ENCODE measurements around the gene FCAMR.

The FCAMR gene

DNA sequence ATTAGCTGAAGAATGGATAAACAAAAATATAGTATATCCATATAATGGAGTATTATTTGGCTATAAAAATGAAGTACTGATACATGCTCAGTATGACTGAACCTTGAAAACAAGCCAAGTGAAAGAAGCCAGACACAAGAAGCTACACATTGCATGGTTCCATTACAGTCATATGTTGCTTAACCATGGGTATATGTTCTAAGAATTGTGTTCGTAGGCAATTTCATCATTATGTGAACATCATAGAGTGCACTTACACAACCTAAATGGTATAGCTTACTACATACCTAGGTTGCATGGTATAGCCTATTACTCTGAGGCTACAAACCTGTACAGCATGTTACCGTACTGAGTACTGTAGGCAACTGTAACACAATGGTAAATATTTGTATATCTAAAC is 28.6 kb upstream of the FCAMR start:
- DNase-seq (ENCODE audit: low read depth): no peak

DNA sequence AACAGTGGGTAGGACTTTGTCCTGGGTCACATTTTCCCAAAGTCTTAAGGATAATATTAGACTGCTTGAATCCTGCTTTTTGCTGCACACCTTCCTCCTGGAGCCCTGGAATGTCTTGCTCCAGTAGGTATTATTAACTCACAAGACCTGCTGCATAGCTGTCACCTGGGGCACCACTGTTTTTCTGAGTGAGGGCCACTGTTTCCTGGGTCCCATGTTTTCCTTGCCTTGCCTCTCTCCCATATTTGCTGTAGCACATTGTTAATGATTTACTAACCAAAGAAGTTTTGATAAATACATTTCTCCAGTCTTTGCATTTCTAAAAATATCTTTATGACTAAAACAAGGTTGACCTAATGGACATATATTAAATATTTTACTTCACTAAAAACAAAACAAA is 22.5 kb upstream of the FCAMR start:
- no peak for DNase-seq (ENCODE audit: low read depth)

DNA sequence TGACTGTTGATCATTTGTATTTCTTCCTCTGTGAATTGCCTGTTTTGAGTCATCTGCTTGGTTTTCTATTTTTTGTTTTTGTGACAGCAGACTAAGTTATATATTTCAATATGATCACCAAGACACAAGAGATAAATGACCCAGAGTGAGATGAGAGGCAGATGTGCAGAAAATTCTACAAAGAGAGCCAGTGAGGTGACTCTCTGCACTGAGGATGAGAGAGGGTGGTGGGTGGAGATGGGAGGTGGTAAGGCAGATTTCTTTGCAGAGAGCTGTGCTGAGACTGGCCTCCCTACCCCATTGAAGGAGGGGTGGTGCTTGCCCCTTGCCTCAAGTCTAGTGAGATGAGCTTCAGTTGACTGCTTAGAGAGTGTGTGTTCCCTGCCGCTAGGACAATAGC is 17.6 kb upstream of the FCAMR start:
- no peak for DNase-seq (ENCODE audit: low read depth)

DNA sequence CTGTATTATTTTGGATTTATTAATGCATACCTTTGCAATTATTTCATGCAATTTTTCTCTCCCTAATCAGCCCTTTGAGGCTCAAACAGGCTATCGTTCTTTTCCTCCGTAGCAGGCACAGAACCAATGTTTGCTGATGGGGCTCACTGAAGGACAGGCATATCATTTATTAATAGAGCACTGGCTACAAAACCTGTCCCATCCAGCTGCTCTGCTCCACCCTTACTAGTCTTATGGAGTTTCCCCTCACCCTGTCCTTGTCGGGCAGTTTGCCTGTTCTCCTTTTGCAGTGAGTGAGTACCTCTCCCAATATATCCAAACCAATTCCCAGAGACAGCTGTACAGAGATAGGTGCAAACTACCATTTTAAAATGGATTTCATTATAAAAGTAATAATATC is 16.6 kb upstream of the FCAMR start:
- no peak for DNase-seq (ENCODE audit: low read depth)

DNA sequence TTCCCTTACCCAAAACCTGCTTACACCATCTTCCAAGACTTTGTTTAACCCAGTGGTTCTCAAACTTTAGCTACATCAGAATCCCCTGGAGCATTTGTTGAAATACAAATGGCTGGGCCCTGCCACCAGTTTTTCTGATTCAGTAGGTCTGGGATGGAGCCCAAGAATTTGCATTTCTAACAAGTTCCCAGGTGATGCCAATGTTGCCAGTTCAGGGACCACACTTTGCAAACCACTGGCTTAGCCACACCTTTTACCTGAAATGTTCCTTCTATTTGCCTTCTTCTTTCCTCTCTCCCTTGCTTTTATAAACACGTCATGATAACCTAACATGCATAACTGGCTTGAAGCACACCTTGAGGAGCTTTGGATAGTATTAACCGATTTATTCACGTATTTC is 16.1 kb upstream of the FCAMR start:
- no peak for DNase-seq (ENCODE audit: low read depth)

DNA sequence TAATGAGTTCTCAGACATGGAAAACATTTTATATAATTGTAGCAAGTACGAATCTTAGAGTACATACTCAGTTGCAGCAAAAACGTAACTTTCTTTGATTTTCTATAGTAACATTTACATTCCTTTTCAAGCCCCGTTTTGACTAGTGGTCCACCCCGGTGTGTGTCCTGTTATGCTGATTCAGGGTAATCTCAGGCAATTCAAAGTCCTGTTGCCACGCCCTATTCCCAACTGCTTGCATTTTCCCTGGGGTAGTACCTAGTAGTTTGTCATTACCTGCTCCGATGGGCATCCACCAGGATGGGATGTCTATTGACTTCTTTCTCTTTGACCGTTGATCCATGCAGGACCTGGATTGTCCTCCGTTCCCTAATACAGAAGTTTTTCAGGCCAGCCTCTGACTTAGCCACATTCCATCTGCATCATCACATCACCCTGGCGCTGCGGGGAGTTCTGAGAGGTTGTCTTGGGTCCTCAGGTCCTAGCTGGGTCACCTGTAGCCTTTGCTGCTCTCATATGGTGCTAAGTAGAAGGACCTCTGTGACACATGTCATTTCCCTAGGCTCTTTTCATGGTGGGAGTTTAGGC is 15.0 kb upstream of the FCAMR start:
- DNase-seq (ENCODE audit: low read depth): no peak

DNA sequence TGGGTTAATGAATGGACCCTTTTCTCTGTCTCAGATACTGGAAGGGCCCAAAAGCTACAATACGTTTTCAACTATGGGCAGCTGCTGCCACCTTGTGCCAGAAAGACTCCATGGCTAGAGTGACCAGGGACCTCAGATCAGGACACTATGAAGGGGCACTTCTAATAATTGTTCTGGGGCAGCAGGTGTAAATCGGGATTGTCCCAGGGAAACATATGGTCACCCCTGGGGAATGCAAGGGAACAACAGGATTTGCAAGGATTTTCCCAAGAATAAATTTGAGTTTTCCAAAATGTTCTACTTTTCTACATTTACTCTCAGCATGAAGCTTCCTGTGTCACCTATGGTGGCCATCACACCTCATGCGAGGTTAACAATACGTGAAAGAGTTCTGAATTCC is 12.0 kb upstream of the FCAMR start:
- DNase-seq (ENCODE audit: low read depth): peak; percentile 31

DNA sequence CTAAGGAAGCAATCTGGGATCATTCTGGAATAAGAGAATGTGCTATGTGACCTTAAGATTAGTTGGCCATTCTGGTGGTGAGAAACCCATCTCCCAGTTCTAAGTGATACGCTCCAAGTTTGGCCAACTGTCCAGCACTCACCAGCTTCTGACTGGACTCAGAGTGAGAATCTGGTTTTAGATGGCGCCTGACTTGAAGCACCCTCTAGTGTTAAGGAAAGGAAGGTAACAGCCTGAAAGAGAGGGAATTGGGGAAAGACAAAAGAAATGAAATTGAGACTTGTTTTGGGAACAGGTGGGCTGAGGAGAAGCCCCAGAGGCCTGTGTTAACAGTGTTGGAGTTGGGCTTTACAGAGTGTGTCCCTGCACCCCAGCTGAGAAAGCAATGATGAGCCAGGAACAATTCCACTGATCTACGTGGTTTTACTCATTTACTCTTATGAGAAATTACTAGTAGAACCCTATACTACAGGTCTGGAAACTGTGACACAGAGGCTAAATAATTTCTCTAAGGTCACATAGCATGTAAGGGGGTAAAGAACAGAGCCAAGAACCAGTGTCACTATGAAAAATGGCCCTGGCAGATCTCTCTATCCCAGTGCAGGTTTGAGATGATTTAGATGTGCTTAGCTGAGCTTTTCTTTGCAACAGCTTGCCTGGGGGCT is 9.3 kb upstream of the FCAMR start:
- no peak for DNase-seq (ENCODE audit: low read depth)

DNA sequence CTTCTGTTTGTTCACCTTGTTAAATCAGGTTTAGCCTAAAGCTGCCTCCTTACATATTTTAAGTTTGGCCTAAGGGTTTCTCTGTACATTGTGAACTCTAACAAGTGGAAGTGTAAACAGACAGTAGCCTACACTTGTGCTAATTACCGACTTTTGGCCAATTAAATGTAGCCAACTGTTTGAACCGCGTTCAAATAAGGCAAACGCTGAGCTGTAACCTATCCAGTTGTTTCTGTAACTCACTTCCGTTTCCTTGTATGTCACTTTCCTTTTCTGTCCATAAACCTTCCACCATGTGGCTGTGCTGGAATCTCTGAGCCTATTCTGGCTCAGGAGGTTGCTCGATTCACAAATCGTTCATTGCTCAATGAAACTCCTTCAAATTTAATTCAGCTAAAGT is 8.0 kb upstream of the FCAMR start:
- no peak for DNase-seq (ENCODE audit: low read depth)

DNA sequence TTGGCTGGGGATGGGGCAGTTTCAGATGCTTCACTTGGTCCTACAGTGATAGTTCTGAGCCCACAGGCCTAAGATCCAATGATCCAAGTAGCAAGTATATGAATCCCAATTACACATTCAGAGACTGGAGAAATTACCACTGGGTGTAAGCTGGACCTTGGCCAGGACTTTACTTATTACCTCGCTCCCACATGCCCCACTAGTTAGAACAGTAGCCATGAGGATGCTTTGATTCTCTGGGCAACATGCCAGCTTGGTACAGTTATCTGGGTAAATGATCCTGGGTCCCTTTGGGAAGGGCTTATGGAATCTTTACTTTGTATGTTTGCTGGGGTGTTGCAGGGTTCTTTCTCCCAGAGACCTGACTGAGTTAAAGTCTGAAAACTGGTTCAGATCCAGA is 5.0 kb upstream of the FCAMR start:
- DNase-seq (ENCODE audit: low read depth): no peak

DNA sequence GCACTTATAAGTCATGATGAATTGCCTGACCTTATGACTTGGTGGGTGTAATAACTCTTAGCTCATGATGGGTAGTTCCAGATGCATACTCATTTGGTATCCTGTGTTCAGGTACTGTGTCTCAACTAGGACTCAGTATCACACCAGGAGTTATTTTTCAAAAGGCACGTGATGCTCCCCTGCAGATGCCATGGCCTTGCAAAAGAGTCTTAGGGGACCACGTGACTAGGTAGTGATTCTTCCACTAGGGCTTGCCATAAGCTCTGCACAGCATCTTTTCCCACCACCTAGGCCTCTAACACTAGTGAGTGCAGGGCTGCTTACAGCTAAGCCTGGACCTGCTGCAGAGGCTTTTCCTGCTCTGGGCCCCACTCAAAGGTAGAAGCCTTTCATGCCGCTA is 3.9 kb upstream of the FCAMR start:
- DNase-seq (ENCODE audit: low read depth): no peak

DNA sequence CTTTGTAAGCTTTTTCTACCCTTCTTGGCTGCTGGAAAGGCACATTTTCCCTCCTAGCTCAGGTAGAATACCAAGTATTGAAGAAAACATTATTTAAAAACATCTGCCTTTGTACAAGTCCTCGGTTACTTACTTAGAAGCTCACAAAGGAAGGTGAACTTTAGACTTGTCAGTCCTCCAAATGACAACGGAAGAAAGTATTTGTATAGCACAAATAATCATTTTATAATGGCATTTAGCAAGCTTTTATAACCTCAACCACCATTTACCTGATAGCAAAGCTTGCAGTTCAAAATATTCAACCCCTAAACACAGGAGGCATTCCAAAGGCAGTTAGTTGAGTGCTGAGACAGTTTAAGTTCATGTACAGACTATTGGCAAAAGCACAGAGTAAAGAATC is 2.5 kb upstream of the FCAMR start:
- no peak for DNase-seq (ENCODE audit: low read depth)

DNA sequence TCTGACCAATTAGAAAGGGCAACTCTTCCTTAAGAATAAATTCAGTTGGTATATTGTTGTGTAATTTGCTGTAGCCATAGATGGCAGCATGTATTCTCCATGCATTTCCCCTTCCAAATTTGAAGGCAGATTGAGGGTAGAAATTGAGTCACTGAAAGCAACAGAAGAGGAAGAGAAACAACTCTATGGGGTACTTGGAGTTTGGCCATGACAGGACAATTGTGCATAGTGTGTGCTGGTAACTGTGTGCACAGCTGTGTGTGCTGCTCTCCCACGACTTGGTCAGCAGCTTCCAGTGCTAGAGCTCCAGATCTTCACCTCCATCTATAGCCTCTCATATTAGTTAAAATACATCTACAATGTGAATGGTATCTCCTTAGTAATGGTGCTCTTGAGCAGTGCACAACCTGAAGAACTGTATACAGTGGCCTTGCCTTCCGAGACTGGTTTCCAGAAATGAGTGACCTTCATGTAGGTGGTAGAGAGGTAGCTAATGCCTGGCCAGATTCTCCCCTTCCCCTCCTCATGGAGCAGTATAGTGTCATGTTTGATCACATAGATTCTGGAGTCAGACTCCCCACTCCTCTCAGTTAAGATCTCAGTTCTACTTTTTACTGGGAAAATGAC is 882 bp upstream of the FCAMR start:
- no peak for DNase-seq (ENCODE audit: low read depth)

DNA sequence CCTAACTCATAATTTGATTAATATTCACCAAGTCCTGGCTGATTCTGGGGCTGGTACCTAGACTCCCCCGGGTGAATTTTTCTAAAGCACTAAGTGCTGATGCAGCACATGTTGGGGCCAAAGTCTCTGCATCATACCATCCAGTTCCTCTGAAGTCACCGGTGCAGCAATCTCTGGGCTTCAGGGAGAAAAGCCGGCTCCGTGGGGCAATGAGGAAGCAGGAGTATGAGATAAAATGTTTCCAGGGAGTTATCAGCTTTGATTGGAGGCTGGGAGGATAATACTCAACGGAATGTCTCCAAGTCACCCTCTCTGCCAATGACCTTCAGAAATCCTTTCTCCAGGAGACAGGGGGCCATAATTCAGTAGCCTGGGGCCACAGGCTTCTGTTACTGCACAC is 1.2 kb downstream of the FCAMR start:
- DNase-seq (ENCODE audit: low read depth): no peak

DNA sequence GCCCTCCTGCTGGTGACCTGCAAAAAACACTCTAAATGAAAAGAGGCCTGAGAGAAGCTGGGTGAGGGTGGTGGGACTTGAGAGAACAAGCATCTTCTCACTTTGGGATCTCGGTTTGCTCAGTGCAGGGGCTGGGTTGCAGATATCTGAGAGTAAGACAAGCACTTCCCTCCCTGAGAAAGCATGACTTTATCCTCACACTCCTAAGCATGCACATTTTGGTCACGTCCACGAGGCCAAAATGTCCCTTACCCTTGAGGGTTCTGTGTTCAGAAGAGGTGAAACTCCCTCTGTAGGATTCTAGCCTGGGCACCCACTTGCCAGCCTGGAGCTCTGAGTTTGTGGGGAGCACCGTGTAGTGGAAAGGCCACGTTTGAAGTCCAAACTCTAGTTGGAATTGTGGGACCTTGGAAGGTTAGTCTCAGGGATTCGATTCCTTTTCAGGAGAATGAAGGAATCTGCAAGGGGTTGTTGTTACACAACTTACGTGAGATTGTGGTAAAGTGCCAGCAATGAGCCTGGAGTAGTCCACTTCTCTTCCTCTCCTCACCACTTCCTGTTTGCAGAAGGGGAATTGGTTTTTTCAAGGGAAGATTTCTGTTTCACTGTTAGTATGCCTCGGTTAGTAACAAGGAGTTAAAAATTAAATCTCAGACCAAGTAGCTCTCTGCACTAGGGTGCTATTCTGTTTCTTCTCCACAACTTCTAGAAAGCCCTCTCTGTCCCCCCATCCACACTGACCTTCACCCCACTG is 3.0 kb downstream of the FCAMR start:
- no peak for DNase-seq (ENCODE audit: low read depth)

DNA sequence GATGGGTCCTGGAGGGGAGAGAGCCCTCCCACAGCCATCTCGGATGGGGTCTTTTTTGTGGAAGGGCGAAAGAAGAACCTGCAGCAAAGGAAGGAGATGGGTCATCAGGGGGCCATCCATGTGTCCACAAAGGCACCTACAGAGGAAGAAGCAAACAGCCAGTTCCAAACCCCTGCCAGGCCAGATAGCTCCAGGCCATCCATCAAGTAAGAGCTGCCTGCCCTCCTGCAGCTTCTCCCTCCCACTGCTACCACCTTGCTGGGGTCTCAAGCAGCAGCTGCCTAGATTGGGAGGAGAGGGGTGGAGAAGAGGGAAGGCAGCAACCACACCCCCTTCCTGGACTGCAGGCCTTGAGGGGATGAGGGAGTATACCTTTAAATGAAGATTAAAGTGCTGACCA is 4.5 kb downstream of the FCAMR start:
- DNase-seq (ENCODE audit: low read depth): no peak

DNA sequence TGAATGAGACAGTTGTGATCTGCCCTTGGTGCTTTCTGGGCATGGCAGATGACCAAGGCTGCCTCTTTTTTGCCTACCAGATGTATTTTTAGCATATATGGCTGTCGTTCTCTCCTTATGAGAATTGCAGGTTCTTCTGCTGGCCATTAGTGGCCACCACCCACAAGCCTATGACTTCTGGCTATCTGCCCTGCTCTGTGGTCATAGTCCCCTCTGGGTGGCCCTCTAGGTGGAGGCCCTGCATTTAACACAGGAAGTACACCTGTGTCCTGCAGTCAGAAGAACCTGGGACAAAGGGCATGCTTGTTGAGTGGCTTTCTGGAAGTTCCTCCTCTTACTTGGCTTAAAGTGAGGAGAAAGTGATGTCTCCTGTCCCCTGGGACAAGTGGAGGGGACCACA is 6.5 kb downstream of the FCAMR start:
- no peak for DNase-seq (ENCODE audit: low read depth)

DNA sequence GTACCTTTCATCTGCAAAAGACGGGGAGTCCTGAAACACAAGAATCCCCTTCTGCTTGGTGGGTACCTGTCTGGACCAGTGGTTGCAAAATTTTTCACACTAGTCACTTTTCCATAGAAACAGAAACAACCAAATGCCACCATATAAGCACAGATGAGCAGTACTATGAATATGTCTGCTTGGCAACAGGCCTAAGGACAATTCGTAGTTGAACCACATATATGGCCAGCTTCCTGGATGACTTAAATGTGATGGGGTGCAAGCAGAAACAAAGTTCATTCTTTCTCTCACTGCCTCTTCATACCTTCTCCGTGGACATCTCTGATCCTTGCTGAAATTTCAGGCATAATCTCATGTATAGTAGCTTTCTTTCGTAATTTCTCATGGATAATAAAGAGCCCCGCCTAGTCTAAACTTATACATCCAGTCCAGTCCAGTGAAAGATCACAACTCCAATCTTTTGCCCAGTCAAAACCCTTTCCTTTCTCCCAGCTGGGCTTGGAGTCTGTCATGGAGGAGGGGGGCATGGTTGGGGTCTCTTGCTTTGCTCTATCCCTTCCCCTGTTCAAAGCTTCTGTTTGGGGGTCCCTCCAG is 7.0 kb downstream of the FCAMR start:
- DNase-seq (ENCODE audit: low read depth): no peak

DNA sequence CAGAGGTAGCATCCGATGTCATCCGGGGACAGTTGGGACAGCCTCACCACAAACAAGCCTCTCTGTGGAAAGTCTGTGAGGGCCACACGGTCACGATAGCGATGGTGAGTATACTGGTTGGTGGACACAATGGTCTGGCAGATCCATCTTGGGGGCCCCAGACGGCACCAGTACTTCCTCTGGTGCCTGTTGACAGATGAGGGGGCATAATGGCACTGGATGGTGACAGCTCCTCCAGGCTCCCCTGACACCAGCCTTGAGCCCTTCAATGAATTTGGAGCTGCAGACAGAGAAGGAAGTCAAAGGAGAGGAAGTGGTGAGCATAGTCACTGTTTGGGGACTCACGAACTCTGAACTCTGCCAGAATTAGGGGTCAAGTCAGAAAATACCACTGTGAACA is 8.0 kb downstream of the FCAMR start:
- DNase-seq (ENCODE audit: low read depth): no peak

DNA sequence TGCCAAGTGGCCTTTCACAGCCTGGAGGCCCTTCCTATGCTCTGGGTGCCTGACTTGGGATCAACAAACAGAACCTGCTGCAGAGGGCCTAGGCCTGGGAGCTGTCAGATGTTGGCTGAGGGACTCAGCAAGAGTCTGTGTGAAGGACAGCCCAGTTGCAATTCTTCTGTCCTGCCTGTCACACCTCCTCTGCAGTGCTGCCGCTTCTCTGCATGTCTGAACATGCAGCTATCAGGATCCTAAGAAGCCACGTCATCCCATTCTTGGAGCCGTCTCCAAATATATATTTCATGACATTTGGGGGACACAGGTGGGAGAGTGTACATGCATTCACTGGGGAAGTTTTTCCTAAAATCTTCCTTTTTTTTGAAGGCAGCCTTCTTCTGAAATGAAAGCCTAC is 8.6 kb downstream of the FCAMR start:
- no peak for DNase-seq (ENCODE audit: low read depth)

DNA sequence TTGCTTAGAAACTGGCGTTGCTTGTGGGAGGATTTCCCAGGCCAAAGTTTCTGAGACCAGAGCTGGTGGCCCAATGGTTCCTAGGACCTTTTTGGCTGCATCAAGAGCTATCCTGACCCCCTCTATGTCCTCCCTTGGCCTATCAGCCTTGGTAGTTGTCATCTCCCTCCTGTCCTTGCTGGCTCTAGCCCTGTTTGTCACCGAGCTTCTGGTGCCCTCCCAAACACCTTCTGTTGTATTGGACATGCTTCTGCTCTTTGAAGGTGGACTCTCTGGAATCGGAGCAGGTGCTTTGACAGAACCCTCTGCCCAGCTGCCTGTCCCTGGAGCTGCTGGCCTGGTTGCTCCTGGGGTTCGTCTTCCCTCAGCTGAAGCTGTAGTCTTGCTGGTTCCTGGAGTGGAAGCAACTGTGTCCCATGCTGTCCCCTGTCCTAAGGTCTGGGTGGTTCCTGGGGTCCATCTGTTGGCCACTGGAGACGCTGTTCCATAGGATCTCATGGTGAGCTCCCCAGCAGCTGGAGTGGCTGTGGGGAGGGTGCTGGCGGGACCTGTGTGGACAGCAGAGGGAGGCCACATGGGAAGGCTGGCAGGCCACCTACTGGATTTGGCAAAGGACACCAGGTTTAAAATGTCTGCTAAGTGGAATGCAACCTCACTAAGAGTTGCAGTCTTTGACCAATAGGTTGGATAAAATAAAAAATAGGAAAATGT is 9.4 kb downstream of the FCAMR start:
- DNase-seq (ENCODE audit: low read depth): no peak

DNA sequence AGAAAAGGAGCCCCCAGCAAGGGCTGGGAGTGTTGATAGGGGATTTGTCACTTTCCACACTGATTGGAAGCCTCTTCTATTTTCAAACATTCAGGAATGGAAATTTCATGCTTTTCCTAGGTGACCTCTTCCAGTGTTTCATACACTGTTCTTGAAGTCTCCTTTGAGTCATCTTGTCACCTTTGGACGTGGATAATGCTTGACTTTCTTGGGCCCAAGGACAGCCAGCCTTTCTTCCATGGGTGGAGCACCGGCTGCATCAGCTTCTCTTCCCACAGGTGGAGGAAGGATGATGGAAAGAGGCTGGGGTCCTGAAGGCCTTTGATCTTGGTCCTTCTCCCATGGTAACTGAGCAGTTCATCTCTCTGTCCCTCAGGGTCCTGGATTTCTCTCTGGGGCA is 12.1 kb downstream of the FCAMR start:
- DNase-seq (ENCODE audit: low read depth): no peak
